Measurements from ENCODE around the gene IRGC. TPM values are rescaled to one million over a fixed set of nuclear protein-coding genes. Genes with fewer than 3 reads are reported as not detected.

Gene IRGC
- total RNA-seq, 1 donor from 2014 or later, result not detected

- Mint-ChIP-seq H3K4me3 (ENCODE audit: low read depth) (no peak overlapping the region), H3K36me3 (ENCODE audit: low read depth) (no peaks in the 10 kb centered on the region), H3K27me3 (ENCODE audit: low read depth) (no peaks in the 10 kb centered on the region), H3K4me1 (ENCODE audit: low read depth) (no peaks in the 10 kb centered on the region), H3K27ac (no peak overlapping the region), H3K9me3 (no peaks in the 10 kb centered on the region)
- intact Hi-C loops (cut with micrococcal nuclease), result loop anchor here (5.0 kb wide), 1 partner anchor 42 kb away; no protein-coding TSS in a partner anchor
- no peak for DNase-seq (ENCODE audit: low spot score)
These were observed 3.5 kb downstream of the IRGC start for GRCh38 chr19:43719378-43719868.

- H3K4me1 Mint-ChIP-seq (ENCODE audit: low read depth), result no peaks in the 10 kb centered on the region
- no peaks in the 10 kb centered on the region for H3K36me3 Mint-ChIP-seq (ENCODE audit: low read depth)
- H3K4me3 Mint-ChIP-seq (ENCODE audit: low read depth), result no peak overlapping the region
- no peak for DNase-seq (ENCODE audit: low spot score)
- H3K27ac Mint-ChIP-seq, result no peak overlapping the region
- H3K27me3 Mint-ChIP-seq (ENCODE audit: low read depth), result no peaks in the 10 kb centered on the region
- intact Hi-C loops (cut with micrococcal nuclease), result loop anchor here (5.0 kb wide), 1 partner anchor 43 kb away; no protein-coding TSS in a partner anchor
- H3K9me3 Mint-ChIP-seq, result no peaks in the 10 kb centered on the region
These were observed 4.0 kb downstream of the IRGC start for GRCh38 chr19:43719918-43720317.

- no peak for DNase-seq (ENCODE audit: low spot score)
- Mint-ChIP-seq H3K4me3 (ENCODE audit: low read depth) (no peak overlapping the region), H3K9me3 (no peaks in the 10 kb centered on the region), H3K36me3 (ENCODE audit: low read depth) (no peaks in the 10 kb centered on the region), H3K27me3 (ENCODE audit: low read depth) (no peaks in the 10 kb centered on the region), H3K27ac (no peak overlapping the region), H3K4me1 (ENCODE audit: low read depth) (peaks cover 3% of the 10 kb centered on the region)
- intact Hi-C loops (cut with micrococcal nuclease), result no loop called here
These were observed 5.1 kb downstream of the IRGC start for GRCh38 chr19:43720936-43721335.

GRCh38 chr19:43721469-43722048, 5.7 kb downstream of the IRGC start:
- Mint-ChIP-seq H3K9me3 (no peaks in the 10 kb centered on the region), H3K27ac (no peak overlapping the region), H3K4me3 (ENCODE audit: low read depth) (no peak overlapping the region), H3K27me3 (ENCODE audit: low read depth) (no peaks in the 10 kb centered on the region), H3K4me1 (ENCODE audit: low read depth) (peaks cover 3% of the 10 kb centered on the region), H3K36me3 (ENCODE audit: low read depth) (no peaks in the 10 kb centered on the region)
- intact Hi-C loops (cut with micrococcal nuclease), result no loop called here
- DNase-seq (ENCODE audit: low spot score), result no peak

GRCh38 chr19:43723588-43723987, 7.7 kb downstream of the IRGC start:
- intact Hi-C loops (cut with micrococcal nuclease), result no loop called here
- H3K27me3 Mint-ChIP-seq (ENCODE audit: low read depth), result no peaks in the 10 kb centered on the region
- H3K9me3 Mint-ChIP-seq, result no peaks in the 10 kb centered on the region
- no peak for DNase-seq (ENCODE audit: low spot score)
- no peak overlapping the region for H3K4me3 Mint-ChIP-seq (ENCODE audit: low read depth)
- peaks cover 8% of the 10 kb centered on the region for H3K36me3 Mint-ChIP-seq (ENCODE audit: low read depth)
- peaks cover 3% of the 10 kb centered on the region for H3K4me1 Mint-ChIP-seq (ENCODE audit: low read depth)
- no peak overlapping the region for H3K27ac Mint-ChIP-seq

- Mint-ChIP-seq H3K27me3 (ENCODE audit: low read depth) (no peaks in the 10 kb centered on the region), H3K36me3 (ENCODE audit: low read depth) (peaks cover 15% of the 10 kb centered on the region), H3K4me3 (ENCODE audit: low read depth) (no peak overlapping the region), H3K4me1 (ENCODE audit: low read depth) (peaks cover 3% of the 10 kb centered on the region), H3K27ac (no peak overlapping the region), H3K9me3 (no peaks in the 10 kb centered on the region)
- no peak for DNase-seq (ENCODE audit: low spot score)
- intact Hi-C loops (cut with micrococcal nuclease), result no loop called here
These were observed 9.0 kb downstream of the IRGC start for GRCh38 chr19:43724896-43725295.

GRCh38 chr19:43725468-43725867, 9.6 kb downstream of the IRGC start:
- H3K4me3 Mint-ChIP-seq (ENCODE audit: low read depth), result no peak overlapping the region
- H3K9me3 Mint-ChIP-seq, result no peaks in the 10 kb centered on the region

GRCh38 chr19:43726736-43727592, 11.1 kb downstream of the IRGC start:
- Mint-ChIP-seq H3K27ac (no peak overlapping the region), H3K9me3 (no peaks in the 10 kb centered on the region), H3K36me3 (ENCODE audit: low read depth) (peaks cover 22% of the 10 kb centered on the region), H3K27me3 (ENCODE audit: low read depth) (no peaks in the 10 kb centered on the region), H3K4me3 (ENCODE audit: low read depth) (no peak overlapping the region), H3K4me1 (ENCODE audit: low read depth) (peaks cover 3% of the 10 kb centered on the region)
- intact Hi-C loops (cut with micrococcal nuclease), result no loop called here
- no peak for DNase-seq (ENCODE audit: low spot score)

More at GRCh38 chr19:43725468-43725867, 9.6 kb downstream of the IRGC start:
- Mint-ChIP-seq H3K4me1 (ENCODE audit: low read depth) (peaks cover 3% of the 10 kb centered on the region), H3K27ac (no peak overlapping the region), H3K27me3 (ENCODE audit: low read depth) (no peaks in the 10 kb centered on the region), H3K36me3 (ENCODE audit: low read depth) (peaks cover 20% of the 10 kb centered on the region)
- no peak for DNase-seq (ENCODE audit: low spot score)
- intact Hi-C loops (cut with micrococcal nuclease), result no loop called here

GRCh38 chr19:43727593-43727853, 11.6 kb downstream of the IRGC start:
- no peak for DNase-seq (ENCODE audit: low spot score)
- H3K36me3 Mint-ChIP-seq (ENCODE audit: low read depth), result peaks cover 27% of the 10 kb centered on the region
- intact Hi-C loops (cut with micrococcal nuclease), result no loop called here
- no peaks in the 10 kb centered on the region for H3K27me3 Mint-ChIP-seq (ENCODE audit: low read depth)
- H3K27ac Mint-ChIP-seq, result no peak overlapping the region
- H3K4me1 Mint-ChIP-seq (ENCODE audit: low read depth), result peaks cover 3% of the 10 kb centered on the region
- H3K9me3 Mint-ChIP-seq, result no peaks in the 10 kb centered on the region
- H3K4me3 Mint-ChIP-seq (ENCODE audit: low read depth), result no peak overlapping the region

GRCh38 chr19:43729919-43730318, 14.0 kb downstream of the IRGC start:
- no peaks in the 10 kb centered on the region for H3K27me3 Mint-ChIP-seq (ENCODE audit: low read depth)
- no peak overlapping the region for H3K4me3 Mint-ChIP-seq (ENCODE audit: low read depth)
- H3K9me3 Mint-ChIP-seq, result no peaks in the 10 kb centered on the region
- intact Hi-C loops (cut with micrococcal nuclease), result no loop called here
- H3K27ac Mint-ChIP-seq, result no peak overlapping the region
- H3K4me1 Mint-ChIP-seq (ENCODE audit: low read depth), result peaks cover 3% of the 10 kb centered on the region
- H3K36me3 Mint-ChIP-seq (ENCODE audit: low read depth), result peaks cover 44% of the 10 kb centered on the region
- no peak for DNase-seq (ENCODE audit: low spot score)

GRCh38 chr19:43731346-43731745, 15.5 kb downstream of the IRGC start:
- peaks cover 53% of the 10 kb centered on the region for H3K36me3 Mint-ChIP-seq (ENCODE audit: low read depth)

GRCh38 chr19:43731846-43732245, 16.0 kb downstream of the IRGC start:
- H3K27ac Mint-ChIP-seq, result no peak overlapping the region
- no peaks in the 10 kb centered on the region for H3K4me1 Mint-ChIP-seq (ENCODE audit: low read depth)

More at GRCh38 chr19:43731346-43731745, 15.5 kb downstream of the IRGC start:
- no peaks in the 10 kb centered on the region for H3K4me1 Mint-ChIP-seq (ENCODE audit: low read depth)
- H3K4me3 Mint-ChIP-seq (ENCODE audit: low read depth), result no peak overlapping the region
- no peak overlapping the region for H3K27ac Mint-ChIP-seq
- DNase-seq (ENCODE audit: low spot score), result no peak
- intact Hi-C loops (cut with micrococcal nuclease), result no loop called here
- no peaks in the 10 kb centered on the region for H3K27me3 Mint-ChIP-seq (ENCODE audit: low read depth)
- H3K9me3 Mint-ChIP-seq, result no peaks in the 10 kb centered on the region

GRCh38 chr19:43735013-43735412, 19.1 kb downstream of the IRGC start:
- no peak for DNase-seq (ENCODE audit: low spot score)
- H3K9me3 Mint-ChIP-seq, result no peaks in the 10 kb centered on the region
- no peaks in the 10 kb centered on the region for H3K27me3 Mint-ChIP-seq (ENCODE audit: low read depth)
- H3K4me1 Mint-ChIP-seq (ENCODE audit: low read depth), result no peaks in the 10 kb centered on the region
- H3K4me3 Mint-ChIP-seq (ENCODE audit: low read depth), result no peak overlapping the region
- intact Hi-C loops (cut with micrococcal nuclease), result no loop called here
- H3K36me3 Mint-ChIP-seq (ENCODE audit: low read depth), result peaks cover 68% of the 10 kb centered on the region
- H3K27ac Mint-ChIP-seq, result no peak overlapping the region

More at GRCh38 chr19:43731846-43732245, 16.0 kb downstream of the IRGC start:
- Mint-ChIP-seq H3K27me3 (ENCODE audit: low read depth) (no peaks in the 10 kb centered on the region), H3K4me3 (ENCODE audit: low read depth) (no peak overlapping the region), H3K9me3 (no peaks in the 10 kb centered on the region), H3K36me3 (ENCODE audit: low read depth) (peaks cover 56% of the 10 kb centered on the region)
- intact Hi-C loops (cut with micrococcal nuclease), result no loop called here
- no peak for DNase-seq (ENCODE audit: low spot score)
